Naive B cell (primary cell): ENCODE data around the gene HYPK. TPM values are rescaled to one million over a fixed set of nuclear protein-coding genes. Genes with fewer than 3 reads are reported as not detected.

ENCODE experiments used
- ATAC-seq, 2 donors: fragments of 150-1000 bp; cut with Tn5 transposase; 2 replicates each; pipeline ENCODE4 v1.10.0; 2021; ENCODE audit warnings: low read depth in 2 of 2, mild to moderate bottlenecking in 2 of 2, moderate library complexity in 2 of 2
- DNase-seq: peaks from one replicate; pipeline ENCODE4 v3.0.0; 2022
- H3K27ac Mint-ChIP-seq, 6 donors: one replicate each; pipeline ENCODE4 v1.8.0; 2020 to 2022; ENCODE audit warnings: mild to moderate bottlenecking in 6 of 6, mixed read lengths in 6 of 6, moderate library complexity in 5 of 6, inconsistent platforms in 2 of 6
- H3K27me3 Mint-ChIP-seq, 3 donors: one replicate each; pipeline ENCODE4 v1.8.0; 2021 to 2022; ENCODE audit warnings: mixed read lengths in 3 of 3, mild to moderate bottlenecking in 1 of 3
- H3K36me3 Mint-ChIP-seq, 2 donors: one replicate each; pipeline ENCODE4 v1.8.0; 2020 to 2022; ENCODE audit warnings: mixed read lengths in 2 of 2, inconsistent platforms in 1 of 2, mild to moderate bottlenecking in 1 of 2
- H3K4me1 Mint-ChIP-seq, 3 donors: one replicate each; pipeline ENCODE4 v1.8.0; 2020 to 2022; ENCODE audit warnings: mixed read lengths in 3 of 3, inconsistent platforms in 1 of 3, mild to moderate bottlenecking in 1 of 3, moderate library complexity in 1 of 3
- H3K4me3 Mint-ChIP-seq, 8 donors: one replicate each; pipeline ENCODE4 v1.8.0; 2020 to 2022; ENCODE audit warnings: mild to moderate bottlenecking in 8 of 8, mixed read lengths in 8 of 8, moderate library complexity in 8 of 8, inconsistent platforms in 2 of 8
- H3K9me3 Mint-ChIP-seq, 7 donors: one replicate each; pipeline ENCODE4 v1.8.0; 2020 to 2022; ENCODE audit warnings: mixed read lengths in 7 of 7, mild to moderate bottlenecking in 5 of 7, inconsistent platforms in 2 of 7, moderate library complexity in 1 of 7
- polyA plus RNA-seq, 6 donors: library from polyadenylated mRNA; unstranded; fragments of 300-500 nt; fragmentation: Illumina TruSeq; gene quantifications; one replicate each; pipeline ENCODE4 v1.2.3, GENCODE V29; 2021; ENCODE audit warnings: low read depth in 6 of 6

The HYPK gene
- polyA plus RNA-seq, 6 donors from 2014 or later, result 11.4 to 19.4 (median 13.6) TPM

GRCh38 chr15:43777267-43777914 is 23.0 kb upstream of the HYPK start:
- ATAC-seq (peak; percentile 57 to 61), DNase-seq (peak; percentile 86)
- Mint-ChIP-seq H3K4me1 (peaks cover 26 to 52% (median 43%) of the 10 kb centered on the region in 3 donors), H3K4me3 (peak overlapping the region; percentile 91 to 98 (median 97)), H3K9me3 (no peaks in the 10 kb centered on the region), H3K27ac (peak overlapping the region; percentile 95 to 99 (median 98)), H3K27me3 (no peaks in the 10 kb centered on the region), H3K36me3 (no peaks in the 10 kb centered on the region)

- peak overlapping the region in 2 of 6 donors; percentile 33 to 76 for H3K27ac Mint-ChIP-seq
- no peaks in the 10 kb centered on the region for H3K27me3 Mint-ChIP-seq
- ATAC-seq, result no peak
- H3K9me3 Mint-ChIP-seq, result no peaks in the 10 kb centered on the region
- DNase-seq, result no peak
- no peaks in the 10 kb centered on the region for H3K36me3 Mint-ChIP-seq
- peak overlapping the region in 4 of 8 donors; percentile 24 to 82 (median 62) for H3K4me3 Mint-ChIP-seq
- peaks cover 26 to 45% (median 37%) of the 10 kb centered on the region in 3 donors for H3K4me1 Mint-ChIP-seq
Measured at GRCh38 chr15:43779016-43779415, 21.4 kb upstream of the HYPK start.

GRCh38 chr15:43789409-43789808 is 11.0 kb upstream of the HYPK start:
- Mint-ChIP-seq H3K9me3 (no peaks in the 10 kb centered on the region), H3K27ac (peak overlapping the region; percentile 88 to 99 (median 93)), H3K4me1 (peaks cover 29 to 66% (median 49%) of the 10 kb centered on the region in 3 donors), H3K27me3 (no peaks in the 10 kb centered on the region), H3K36me3 (peaks cover 5 to 13% of the 10 kb centered on the region in 2 donors), H3K4me3 (peak overlapping the region; percentile 7 to 80 (median 63))
- ATAC-seq (peak; percentile 20 to 39), DNase-seq (peak; percentile 51)

- peaks cover 6 to 28% of the 10 kb centered on the region in 2 donors for H3K36me3 Mint-ChIP-seq
- H3K9me3 Mint-ChIP-seq, result no peaks in the 10 kb centered on the region
- H3K27me3 Mint-ChIP-seq, result no peaks in the 10 kb centered on the region
- ATAC-seq (peak; percentile 81 to 84), DNase-seq (peak; percentile 99)
- H3K4me1 Mint-ChIP-seq, result peaks cover 46 to 84% (median 70%) of the 10 kb centered on the region in 3 donors
- H3K4me3 Mint-ChIP-seq, result peak within 1 kb of the TSS; percentile 96 to 100 (median 98)
- H3K27ac Mint-ChIP-seq, result peak within 1 kb of the TSS; percentile 99
Measured at GRCh38 chr15:43791993-43792760, 8.2 kb upstream of the HYPK start, which contains the start of gene SERF2. SERF2 (plus strand) TSS chr15:43792320; CDS start chr15:43792377, 57 bp downstream.

- Mint-ChIP-seq H3K9me3 (no peaks in the 10 kb centered on the region), H3K27ac (peak overlapping the region; percentile 99), H3K27me3 (no peaks in the 10 kb centered on the region), H3K36me3 (peaks cover 6 to 28% of the 10 kb centered on the region in 2 donors), H3K4me1 (peaks cover 46 to 82% (median 70%) of the 10 kb centered on the region in 3 donors), H3K4me3 (peak overlapping the region; percentile 96 to 100 (median 98))
- DNase-seq, result no peak
- no peak for ATAC-seq
Measured at GRCh38 chr15:43792761-43793476, 7.5 kb upstream of the HYPK start.

- no peak for ATAC-seq
- Mint-ChIP-seq H3K27ac (peak overlapping the region; percentile 67 to 99 (median 95)), H3K27me3 (no peaks in the 10 kb centered on the region), H3K36me3 (peaks cover 6 to 36% of the 10 kb centered on the region in 2 donors), H3K4me3 (peak overlapping the region; percentile 96 to 100 (median 98)), H3K4me1 (peaks cover 50 to 84% (median 77%) of the 10 kb centered on the region in 3 donors), H3K9me3 (no peaks in the 10 kb centered on the region)
- no peak for DNase-seq
Measured at GRCh38 chr15:43793647-43794046, 6.8 kb upstream of the HYPK start.

GRCh38 chr15:43794269-43795037 is 5.9 kb upstream of the HYPK start:
- no peaks in the 10 kb centered on the region for H3K27me3 Mint-ChIP-seq
- no peak for ATAC-seq
- H3K4me3 Mint-ChIP-seq, result peak overlapping the region; percentile 60 to 100 (median 96)
- no peak for DNase-seq
- peaks cover 50 to 82% (median 80%) of the 10 kb centered on the region in 3 donors for H3K4me1 Mint-ChIP-seq
- H3K36me3 Mint-ChIP-seq, result peaks cover 6 to 43% of the 10 kb centered on the region in 2 donors
- no peaks in the 10 kb centered on the region for H3K9me3 Mint-ChIP-seq
- peak overlapping the region; percentile 36 to 99 (median 90) for H3K27ac Mint-ChIP-seq

GRCh38 chr15:43795197-43795596 is 5.2 kb upstream of the HYPK start:
- Mint-ChIP-seq H3K9me3 (no peaks in the 10 kb centered on the region), H3K36me3 (peaks cover 8 to 47% of the 10 kb centered on the region in 2 donors), H3K27ac (peak overlapping the region in 2 of 6 donors; percentile 70 to 81), H3K27me3 (no peaks in the 10 kb centered on the region), H3K4me1 (peaks cover 57 to 84% (median 82%) of the 10 kb centered on the region in 3 donors), H3K4me3 (peak overlapping the region in 1 of 8 donors; percentile 100)
- no peak for DNase-seq
- ATAC-seq, result no peak

GRCh38 chr15:43795997-43796396 is 4.4 kb upstream of the HYPK start:
- ATAC-seq (no peak), DNase-seq (no peak)
- peaks cover 63 to 87% (median 84%) of the 10 kb centered on the region in 3 donors for H3K4me1 Mint-ChIP-seq
- peak overlapping the region in 3 of 6 donors; percentile 22 to 58 (median 39) for H3K27ac Mint-ChIP-seq
- H3K9me3 Mint-ChIP-seq, result no peaks in the 10 kb centered on the region
- no peaks in the 10 kb centered on the region for H3K27me3 Mint-ChIP-seq
- H3K4me3 Mint-ChIP-seq, result peak overlapping the region in 1 of 8 donors; percentile 71
- H3K36me3 Mint-ChIP-seq, result peaks cover 13 to 53% of the 10 kb centered on the region in 2 donors

GRCh38 chr15:43796566-43796965 is 3.8 kb upstream of the HYPK start:
- Mint-ChIP-seq H3K27me3 (no peaks in the 10 kb centered on the region), H3K36me3 (peaks cover 13 to 53% of the 10 kb centered on the region in 2 donors), H3K27ac (peak overlapping the region in 5 of 6 donors; percentile 8 to 58 (median 34)), H3K4me3 (peak overlapping the region in 1 of 8 donors; percentile 71), H3K9me3 (no peaks in the 10 kb centered on the region), H3K4me1 (peaks cover 66 to 87% (median 84%) of the 10 kb centered on the region in 3 donors)
- no peak for ATAC-seq
- DNase-seq, result no peak

- peaks cover 13 to 41% of the 10 kb centered on the region in 2 donors for H3K36me3 Mint-ChIP-seq
- H3K4me1 Mint-ChIP-seq, result peaks cover 49 to 64% (median 63%) of the 10 kb centered on the region in 3 donors
- peak overlapping the region in 7 of 8 donors; percentile 15 to 100 (median 51) for H3K4me3 Mint-ChIP-seq
- DNase-seq, result no peak
- H3K27me3 Mint-ChIP-seq, result no peaks in the 10 kb centered on the region
- H3K9me3 Mint-ChIP-seq, result no peaks in the 10 kb centered on the region
- ATAC-seq, result no peak
- peak overlapping the region in 5 of 6 donors; percentile 9 to 93 (median 79) for H3K27ac Mint-ChIP-seq
Measured at GRCh38 chr15:43799209-43799944, 1.0 kb upstream of the HYPK start.

GRCh38 chr15:43799945-43800285 is 484 bp upstream of the HYPK start, which contains the start of gene SERINC4:
SERINC4 (minus strand) TSS chr15:43800220; CDS start chr15:43799986, 234 bp downstream.
- Mint-ChIP-seq H3K27ac (peak within 1 kb of the TSS; percentile 93 to 100 (median 100)), H3K9me3 (no peaks in the 10 kb centered on the region), H3K27me3 (no peaks in the 10 kb centered on the region), H3K36me3 (peaks cover 14 to 37% of the 10 kb centered on the region in 2 donors), H3K4me1 (peaks cover 44 to 58% (median 57%) of the 10 kb centered on the region in 3 donors), H3K4me3 (peak within 1 kb of the TSS; percentile 95 to 100 (median 100))
- ATAC-seq (no peak), DNase-seq (no peak)
